Embryonic facial prominence (tissue), 1 donor: ENCODE measurements around the gene H1-8.
"Not testable (repeated sequence)": the region's sequence is repeated elsewhere in the genome, so short reads cannot be mapped to it uniquely, and the experiment has no call there.

Experiments used
- DNase-seq: peaks from one replicate; pipeline ENCODE4 v3.0.0-alpha.2; 2016; ENCODE audit errors: extremely low spot score

H1-8 gene

DNA sequence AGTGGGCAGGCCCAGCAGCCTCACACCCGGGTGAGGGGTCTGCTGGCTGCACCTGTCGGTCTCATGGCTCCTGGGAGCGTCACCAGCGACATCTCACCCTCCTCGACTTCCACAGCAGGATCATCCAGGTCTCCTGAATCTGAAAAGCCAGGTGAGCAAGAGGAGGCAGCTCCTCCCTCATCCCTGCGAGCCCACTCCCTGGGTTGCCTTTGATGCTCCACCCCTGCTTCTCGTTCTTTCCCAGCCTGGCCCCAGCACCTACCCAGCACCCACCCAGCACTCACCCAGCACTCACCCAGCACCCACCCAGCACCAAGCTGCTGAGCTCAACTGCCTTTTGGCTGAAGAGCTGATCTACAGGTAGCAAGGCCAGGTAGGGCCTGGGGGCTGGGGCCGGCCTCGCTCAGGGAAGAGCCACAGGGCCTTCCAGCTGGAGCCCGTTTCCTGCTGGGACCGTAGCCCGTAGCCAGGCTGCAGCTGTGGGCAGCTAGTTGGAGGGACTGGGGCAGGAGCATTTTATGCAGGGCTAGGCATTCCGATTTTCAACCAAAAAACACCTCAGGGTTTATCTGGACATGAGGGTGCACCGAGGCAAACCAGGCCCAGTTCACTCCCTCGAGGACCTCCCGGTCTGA is at the start of gene H1-8:
Gene H1-8, plus strand, starts transcription at position 20 of the 635 bp plus-strand sequence. Its CDS starts 44 bp downstream, at position 64.
- no peak for DNase-seq

- DNase-seq, result no peak
These were observed 49.8 kb upstream of the H1-8 start for GRCh38 chr3:129493206-129493605.

DNA sequence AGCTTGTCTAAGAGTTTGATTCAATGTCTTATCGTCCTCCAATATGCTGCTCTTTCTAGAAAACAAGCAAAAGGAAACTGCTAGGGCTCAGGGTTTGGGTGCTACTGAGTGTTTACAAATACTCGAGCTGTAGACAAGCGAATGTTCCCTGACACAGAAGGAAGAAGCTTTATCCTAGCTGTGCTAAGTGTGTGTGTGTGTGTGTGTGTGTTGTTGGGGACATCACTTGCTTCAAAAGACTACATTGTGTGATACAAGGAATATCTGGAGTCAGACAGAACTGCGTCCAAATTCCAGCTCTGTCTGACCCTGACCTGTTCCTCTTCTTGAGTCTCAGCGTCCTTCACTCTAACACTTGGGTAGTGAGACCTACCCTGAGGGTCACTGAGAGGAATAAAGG is 48.5 kb upstream of the H1-8 start:
- not testable (repeated sequence) for DNase-seq

GRCh38 chr3:129495006-129495639 is 47.9 kb upstream of the H1-8 start:
- not testable (repeated sequence) for DNase-seq

DNA sequence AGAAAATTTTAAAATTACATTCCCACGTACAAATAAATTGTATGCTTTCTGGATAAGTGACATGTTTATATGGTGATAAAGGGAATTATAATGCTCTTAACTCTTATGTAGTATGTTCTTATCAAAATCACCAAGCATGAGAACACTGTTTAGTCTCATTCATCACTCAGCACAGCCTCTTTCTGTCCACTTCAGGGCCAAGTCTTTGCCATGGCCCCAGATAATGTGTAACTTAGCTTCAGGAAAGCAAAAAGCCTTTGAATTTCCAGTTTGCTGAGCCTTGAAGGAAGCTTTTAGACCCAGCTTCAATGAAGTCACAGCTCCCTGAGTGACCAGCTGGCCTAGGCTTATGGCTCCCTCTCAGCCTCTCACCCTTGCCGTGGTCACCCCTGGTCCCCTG is 45.1 kb upstream of the H1-8 start:
- not testable (repeated sequence) for DNase-seq

GRCh38 chr3:129498603-129499488 is 44.1 kb upstream of the H1-8 start:
- not testable (repeated sequence) for DNase-seq

- DNase-seq, result not testable (repeated sequence)
These were observed 43.2 kb upstream of the H1-8 start for GRCh38 chr3:129499604-129500333.

- no peak for DNase-seq
These were observed 42.7 kb upstream of the H1-8 start for GRCh38 chr3:129500334-129500658.

DNA sequence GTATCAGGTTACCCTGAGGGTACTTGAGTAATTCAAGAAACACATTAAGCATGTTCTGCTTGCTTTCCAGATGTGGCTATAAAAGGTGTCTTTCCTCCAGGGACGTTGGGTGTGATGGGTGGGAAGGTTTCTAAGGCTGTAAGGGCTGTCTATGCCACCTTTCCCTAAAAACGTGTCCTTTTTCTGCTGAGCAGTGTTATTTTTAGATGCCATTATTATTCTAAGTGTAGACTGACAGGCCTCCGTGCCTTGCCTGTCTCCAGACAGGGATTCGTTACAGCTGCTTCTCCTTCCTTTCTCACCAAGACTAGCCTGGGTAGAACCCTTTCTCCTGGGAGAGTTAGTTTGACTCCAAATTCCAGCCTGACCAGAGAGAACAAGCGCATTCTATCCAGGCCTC is 41.3 kb upstream of the H1-8 start:
- DNase-seq, result no peak

GRCh38 chr3:129502641-129503408 is 40.1 kb upstream of the H1-8 start:
- no peak for DNase-seq

DNA sequence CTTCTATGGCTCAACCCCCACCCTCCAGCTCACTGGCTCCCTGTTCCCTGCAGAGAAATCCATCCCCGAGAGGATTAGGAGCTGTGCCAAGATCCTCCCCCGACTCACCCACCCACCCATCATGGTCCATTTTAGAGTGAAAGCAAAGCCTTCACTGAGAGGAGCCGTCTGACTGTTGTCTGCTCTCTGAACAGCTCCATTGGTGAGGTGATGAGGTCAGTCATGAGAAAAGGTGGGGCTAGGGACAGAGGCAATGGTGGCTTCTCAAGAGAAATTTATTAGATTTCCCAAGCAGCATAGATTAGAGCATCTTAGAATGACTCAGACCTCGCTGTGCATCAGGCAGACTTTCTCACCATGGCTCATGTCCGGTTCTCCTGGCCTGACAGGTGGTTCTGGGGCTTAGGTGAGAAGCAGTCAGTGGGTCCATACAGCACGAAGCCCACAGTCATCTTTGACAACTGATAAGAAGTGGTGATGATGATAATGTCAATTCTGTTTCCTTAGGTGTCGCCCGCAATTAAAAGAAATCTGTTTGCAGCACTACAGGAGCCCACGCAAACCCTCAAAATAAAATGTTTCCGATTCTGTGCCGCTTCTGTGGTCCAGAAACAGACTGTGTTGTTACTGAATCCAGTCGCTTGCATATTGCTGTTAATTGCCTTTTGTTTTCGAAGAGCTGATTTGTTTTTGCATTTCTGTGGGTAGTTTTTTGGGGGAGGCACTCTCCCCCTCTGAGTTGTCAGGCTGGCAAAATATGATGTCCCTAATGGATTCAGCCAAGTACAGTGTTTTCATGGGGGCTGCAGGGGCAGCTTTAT is 39.3 kb upstream of the H1-8 start:
- DNase-seq, result no peak

DNA sequence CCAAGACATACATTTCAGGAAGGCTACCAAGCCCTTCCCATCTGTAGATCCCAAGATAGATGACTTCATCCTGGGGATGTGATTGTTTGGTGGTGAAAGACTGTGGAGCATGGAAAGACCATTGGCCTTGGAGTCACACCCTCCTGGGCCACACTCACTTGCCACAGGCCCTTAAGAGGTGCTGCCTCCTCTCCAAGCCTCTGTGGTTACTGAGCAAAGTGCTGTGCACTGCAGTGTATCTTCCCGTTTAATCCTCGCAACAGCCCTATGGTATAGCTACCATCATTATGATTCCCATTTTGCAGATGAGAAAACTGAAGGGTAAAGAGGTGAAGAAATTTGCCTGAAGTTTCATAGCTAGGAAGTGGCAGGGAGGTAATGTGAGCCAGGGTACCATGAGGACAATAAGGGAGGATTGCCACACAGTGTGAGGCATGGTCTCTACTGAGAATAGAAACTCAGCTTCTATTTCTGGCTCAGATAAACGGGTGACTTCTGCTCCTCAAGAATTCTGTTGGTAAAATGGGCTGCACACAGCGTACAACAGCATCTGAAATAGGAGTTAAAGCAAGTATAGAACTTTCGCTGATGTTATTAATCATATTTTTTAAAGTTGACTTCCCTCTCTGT is 38.4 kb upstream of the H1-8 start:
- no peak for DNase-seq

GRCh38 chr3:129505341-129505740 is 37.6 kb upstream of the H1-8 start:
- DNase-seq, result no peak

- DNase-seq, result no peak
These were observed 36.7 kb upstream of the H1-8 start for GRCh38 chr3:129506231-129506742.

DNA sequence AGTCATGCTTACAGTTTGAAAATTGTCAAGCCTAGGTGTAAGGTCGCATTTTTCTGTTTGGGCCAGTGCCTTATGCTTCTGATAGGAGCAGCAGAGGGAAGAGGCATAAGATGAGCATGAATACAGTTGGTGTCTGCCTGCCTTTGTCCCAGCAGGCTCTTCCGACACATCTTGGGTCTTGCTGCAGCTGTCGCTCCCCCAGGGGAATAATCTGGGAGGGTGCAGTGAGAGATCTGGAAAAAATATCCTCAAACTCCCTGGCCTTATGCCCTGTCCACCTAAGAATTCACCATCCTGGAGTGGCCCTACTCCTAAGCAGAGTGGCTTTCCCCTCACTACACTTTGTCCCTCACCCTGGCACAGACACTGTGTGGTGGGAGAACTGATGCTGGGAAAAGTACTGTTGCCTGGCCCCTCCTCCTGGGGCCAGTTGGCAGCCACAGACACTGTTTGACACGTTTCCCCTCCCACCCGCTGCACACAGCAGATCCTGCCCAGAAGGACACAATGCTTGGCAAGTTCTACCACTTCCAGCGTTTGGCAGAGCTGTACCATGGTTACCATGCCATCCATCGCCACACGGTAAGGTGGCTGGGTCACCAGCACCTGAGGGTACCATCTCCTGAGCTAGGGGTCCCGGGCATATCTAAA is 35.7 kb upstream of the H1-8 start:
- DNase-seq, result no peak

GRCh38 chr3:129512595-129512994 is 30.4 kb upstream of the H1-8 start:
- DNase-seq, result no peak

GRCh38 chr3:129513705-129514104 is 29.3 kb upstream of the H1-8 start:
- DNase-seq, result no peak

GRCh38 chr3:129514110-129514509 is 28.9 kb upstream of the H1-8 start:
- DNase-seq, result no peak

DNA sequence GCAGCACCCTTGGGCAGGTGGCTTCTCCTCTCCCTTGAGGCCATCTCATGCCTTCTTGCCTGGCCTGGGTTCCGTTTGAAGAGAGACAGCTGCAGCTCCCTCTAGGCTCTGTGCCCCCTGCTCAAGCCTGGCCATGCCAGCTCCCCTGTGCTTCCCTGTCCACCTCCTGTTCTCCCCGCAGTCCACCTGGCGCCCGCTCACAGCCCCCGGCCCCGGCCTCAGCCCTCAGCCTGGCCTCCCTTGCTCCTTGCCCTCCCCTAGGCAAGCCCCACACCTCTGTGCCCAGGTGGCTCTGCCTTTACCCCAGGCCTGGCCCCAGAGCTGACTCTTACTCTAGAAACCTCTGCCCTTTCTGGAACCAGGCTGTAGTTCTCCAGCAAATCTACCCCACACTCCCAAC is 28.4 kb upstream of the H1-8 start:
- no peak for DNase-seq
